Erythroblast (primary cell): ENCODE data around the gene CRYAA.

ENCODE experiments used
- DNase-seq, 2 experiments: peaks; one replicate each; lab custom pipeline; 2025; lab: John Stamatoyannopoulos, UW
- GATA1 ChIP-seq: IDR thresholded peaks from 2 replicates; pipeline ENCODE4 v1.6.1; 2011; ENCODE audit warnings: low read depth, mild to moderate bottlenecking, control low read depth, low read length, moderate library complexity
- POLR2A ChIP-seq: IDR thresholded peaks from 2 replicates; pipeline ENCODE4 v1.6.1; 2011; ENCODE audit warnings: mild to moderate bottlenecking, low read length

CRYAA gene

DNA sequence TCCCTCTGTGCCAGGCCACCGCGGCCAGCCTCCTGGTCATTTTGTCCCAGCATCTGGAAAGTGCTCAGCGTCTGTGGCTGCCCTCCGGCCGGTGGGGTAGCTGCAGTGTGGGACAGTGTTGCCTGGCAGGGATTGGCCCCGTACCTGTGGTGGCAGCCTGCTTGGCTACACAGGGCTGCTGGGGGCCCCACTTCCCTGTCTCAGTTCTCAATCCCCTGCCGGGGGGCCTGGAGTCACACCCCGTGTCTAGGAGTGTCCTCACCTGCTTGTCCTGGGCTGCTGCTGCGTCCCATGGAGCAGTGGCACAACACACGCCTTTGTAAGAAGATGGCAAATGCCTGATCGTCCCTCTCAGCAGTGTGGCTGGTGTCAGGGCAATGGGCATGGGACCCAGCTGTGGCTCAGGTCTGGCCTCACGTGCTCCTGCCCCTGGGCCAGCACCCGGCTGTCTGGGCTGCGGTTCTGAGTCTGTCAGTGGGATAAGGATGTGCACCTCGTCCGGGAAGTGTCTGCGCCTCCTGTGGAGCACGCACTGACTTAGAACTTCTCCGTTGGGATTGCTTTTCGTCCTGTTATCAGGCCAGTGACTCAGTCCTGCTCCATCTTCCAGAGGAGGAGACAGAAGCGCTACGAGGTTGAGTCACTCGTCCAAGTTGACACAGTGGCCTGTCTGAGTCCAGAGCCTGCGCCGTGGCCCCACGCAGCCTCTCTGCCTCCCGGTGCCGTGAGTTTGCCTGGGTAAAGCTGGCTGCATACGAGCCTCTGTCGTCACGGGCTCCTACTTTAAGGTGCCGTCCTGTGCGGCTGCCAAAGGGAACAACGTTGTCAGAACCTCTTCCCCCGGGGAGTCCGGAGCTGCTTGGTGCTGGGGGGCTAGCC lies 41.0 kb downstream of the CRYAA start:
- DNase-seq, result no peak
- TF ChIP-seq POLR2A, result no peak
- TF ChIP-seq GATA1, result no peak

DNA sequence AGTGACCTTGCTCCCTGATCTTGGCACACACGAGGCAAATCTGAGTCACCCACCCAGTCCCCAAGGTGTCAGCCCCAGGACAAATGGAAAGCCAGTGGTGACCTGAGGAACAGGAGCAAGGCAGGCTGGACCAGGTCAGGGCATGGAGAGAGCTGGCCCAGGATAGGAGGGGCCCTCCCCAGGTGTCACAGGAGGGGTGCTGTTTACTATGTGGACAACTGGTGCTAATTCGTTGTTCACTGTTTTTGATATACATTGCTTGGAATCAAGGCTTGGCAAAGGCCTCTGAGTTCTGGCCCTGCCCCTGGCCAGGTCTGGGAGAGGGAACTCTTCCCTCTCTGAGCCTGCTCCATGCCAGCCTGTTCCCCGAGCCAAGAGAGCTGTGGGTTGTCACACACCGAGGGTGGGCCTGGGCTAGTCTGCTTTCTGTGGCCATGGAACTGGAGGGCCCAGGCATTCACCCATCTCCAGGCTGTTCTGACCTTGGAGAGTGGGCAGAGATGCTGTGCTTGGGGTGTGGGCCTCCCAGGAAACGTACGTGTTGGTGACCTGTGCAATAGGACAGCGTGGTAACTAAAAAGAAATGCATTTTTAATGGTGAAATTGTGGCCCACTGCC lies 41.8 kb downstream of the CRYAA start:
- DNase-seq, result no peak
- TF ChIP-seq GATA1, result no peak

- no peak for DNase-seq
- TF ChIP-seq GATA1 (no peak), POLR2A (no peak)
Measured at GRCh38 chr21:43211072-43211759, 42.4 kb downstream of the CRYAA start.

GRCh38 chr21:43211760-43212115 lies 42.9 kb downstream of the CRYAA start:
- TF ChIP-seq POLR2A (no peak), GATA1 (no peak)
- DNase-seq, result no peak
